Stimulated activated naive CD8-positive, alpha-beta T cell treated with anti-CD3 and anti-CD28 coated beads, Interleukin-15, Interleukin-2, amounts not matched to agents 100 U/mL and 50 U/mL, for 24 hours (primary cell): ENCODE measurements around the gene KNDC1.
"Not testable (repeated sequence)": the region's sequence is repeated elsewhere in the genome, so short reads cannot be mapped to it uniquely, and the experiment has no call there.

ENCODE experiments used
- ATAC-seq: fragments of 150-1000 bp; cut with Tn5 transposase; one replicate; pipeline ENCODE4 v1.10.0; 2021
- DNase-seq: peaks from one replicate; pipeline ENCODE4 v3.0.0; 2021

KNDC1 gene

DNA sequence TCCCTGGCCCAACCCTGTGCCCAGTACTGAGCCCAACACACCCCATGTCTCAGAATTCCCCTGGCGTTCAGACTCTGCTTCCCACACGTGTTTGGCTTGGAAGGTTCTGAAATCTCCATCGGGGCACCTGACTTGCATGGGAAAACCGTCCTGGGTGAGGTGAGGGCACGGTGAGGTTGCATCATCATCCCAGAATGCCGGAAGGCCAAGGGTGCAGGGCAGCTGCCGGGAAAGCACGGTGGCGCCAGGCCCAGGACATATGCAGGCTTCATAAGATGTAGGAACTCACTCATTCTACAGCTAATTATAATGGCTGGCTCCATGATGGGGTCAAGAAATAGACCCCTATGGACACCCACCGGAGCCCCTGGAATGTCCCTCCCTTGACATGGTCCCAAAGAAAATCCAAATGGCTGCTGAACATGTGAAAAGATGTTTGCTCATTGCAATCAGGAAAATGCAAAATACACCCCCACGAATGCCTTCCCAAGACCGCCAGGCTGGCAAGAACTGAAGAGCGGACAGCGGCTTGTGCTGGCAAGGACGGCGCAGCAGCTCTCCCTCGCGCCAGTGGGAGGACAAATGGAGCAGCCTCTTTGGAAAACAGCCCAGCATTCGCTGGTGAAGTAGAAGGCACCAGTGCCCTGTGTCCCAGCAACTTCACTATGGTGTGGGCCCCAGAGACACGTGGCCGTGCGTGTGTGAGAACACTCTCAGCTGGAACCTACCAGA lies 2.3 kb downstream of the KNDC1 start:
- DNase-seq (no peak), ATAC-seq (no peak)

DNA sequence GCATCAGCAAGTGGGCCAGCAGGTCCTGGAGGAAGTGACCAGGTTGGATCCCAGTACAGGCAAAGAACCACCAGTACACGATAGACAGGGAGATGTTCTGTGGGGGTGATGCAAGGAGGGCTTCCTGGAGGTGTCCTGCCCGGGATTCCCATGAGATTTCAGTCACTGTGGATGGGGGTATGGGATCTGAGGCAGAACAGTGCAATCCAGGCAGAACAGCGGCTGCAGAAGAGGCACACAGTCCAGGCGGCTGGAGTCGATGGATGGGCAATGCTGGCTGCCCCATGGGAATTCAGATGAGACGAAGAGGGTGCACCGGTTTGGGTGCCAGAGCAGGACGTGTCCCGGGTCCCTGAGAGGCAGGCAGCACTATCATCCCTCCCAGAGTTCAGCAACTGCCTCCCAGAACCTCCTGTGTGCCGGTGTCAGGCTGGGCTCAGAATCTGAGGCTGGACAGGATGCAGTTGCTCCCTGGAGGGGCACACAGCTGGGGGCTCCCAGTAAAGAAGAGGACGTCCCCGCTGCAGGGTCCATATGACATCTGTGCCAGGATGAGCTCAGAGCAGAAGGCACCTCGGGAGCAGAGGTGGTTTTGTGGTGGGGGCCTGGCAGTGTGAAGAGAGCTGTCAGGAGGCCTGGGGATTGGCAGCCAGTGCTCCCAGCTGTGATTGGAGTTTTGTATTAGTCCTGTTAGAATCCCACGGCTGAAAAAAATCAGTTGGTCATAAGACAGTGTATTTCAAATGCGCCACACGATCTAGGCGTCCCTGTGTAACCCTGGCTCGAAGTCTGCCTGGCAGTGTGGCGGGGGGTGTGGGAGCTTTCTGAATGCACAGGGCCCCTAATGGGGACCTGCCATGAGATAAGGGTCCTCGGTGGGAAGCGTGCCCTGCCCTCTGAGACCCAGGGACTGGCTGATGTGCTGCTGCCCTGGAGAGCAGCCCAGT lies 3.2 kb downstream of the KNDC1 start:
- ATAC-seq (no peak), DNase-seq (no peak)

DNA sequence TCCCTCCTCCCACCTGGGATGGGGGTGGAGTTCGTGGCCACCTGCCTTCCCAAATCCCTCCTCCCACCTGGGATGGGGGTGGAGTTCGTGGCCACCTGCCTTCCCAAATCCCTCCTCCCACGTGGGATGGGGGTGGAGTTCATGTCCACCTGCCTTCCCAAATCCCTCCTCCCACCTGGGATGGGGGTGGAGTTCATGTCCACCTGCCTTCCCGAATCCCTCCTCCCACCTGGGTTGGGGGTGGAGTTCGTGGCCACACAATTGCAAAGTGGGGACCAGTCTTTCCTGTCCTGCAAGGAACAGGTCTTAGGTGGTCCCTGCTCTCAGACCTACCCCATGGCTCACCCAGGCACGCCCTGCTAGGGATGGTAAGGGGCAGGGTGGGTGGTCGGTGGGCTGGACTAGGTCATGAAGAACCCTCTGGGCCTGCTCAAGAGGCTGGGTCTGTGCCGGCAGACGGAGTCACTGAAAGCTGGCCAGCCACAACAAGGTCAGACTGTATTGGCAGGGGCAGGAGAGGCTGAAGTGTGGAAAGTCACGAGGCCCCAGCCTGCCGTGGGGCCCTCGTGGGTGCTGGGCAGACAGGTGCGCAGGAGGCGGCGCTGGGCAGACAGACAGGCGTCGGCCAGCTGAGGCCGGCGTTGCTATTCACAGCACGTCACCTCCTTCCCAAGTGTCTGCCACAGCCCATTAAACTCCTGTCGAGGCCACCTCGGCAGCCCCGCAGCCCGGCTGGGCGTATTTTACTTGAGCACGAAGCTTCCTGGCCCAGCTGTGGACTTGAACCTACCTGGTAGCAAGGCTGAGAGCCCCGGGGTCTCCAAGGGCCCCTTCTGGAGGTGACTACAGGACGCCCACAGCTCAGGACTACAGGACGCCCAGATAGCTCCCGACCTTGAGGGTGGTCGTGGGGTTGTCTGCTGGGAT lies 4.1 kb downstream of the KNDC1 start:
- DNase-seq (no peak), ATAC-seq (no peak)

DNA sequence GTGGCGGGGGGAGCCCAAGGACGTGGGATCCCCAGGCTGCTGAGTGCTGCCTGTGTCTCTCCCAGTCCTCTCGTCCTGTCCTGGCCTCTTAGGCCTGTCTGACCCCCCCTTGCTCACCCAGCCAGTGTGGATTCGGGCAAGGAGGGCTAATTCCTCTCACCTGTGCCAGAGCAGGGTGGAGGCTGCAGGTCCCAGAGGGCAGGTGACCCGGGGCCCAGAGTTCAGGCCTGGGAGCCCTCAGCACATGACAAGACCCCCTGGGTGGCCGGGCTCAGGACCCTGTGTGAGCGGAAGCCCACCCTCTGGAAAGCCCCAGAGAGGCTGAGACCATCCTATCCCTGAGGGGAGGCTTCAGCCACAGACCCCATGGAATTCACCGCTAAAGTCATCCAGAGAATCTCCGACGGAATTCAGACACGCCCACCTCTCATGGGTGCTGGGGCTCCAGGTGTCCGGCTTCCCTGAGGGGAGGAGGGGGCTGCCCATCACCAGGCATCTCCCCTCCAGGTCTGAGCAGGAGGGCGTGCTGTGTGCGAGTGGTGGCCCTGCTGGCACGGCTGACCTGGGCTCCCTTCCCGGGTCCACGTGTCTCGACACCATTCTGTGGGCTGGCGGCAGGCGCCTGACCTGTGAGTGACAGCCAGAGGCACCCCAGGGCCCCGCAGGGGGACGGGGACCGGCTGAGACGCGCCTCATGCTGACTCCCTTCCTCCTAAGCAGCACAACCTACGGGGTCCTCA lies 5.0 kb downstream of the KNDC1 start:
- DNase-seq (no peak), ATAC-seq (no peak)

DNA sequence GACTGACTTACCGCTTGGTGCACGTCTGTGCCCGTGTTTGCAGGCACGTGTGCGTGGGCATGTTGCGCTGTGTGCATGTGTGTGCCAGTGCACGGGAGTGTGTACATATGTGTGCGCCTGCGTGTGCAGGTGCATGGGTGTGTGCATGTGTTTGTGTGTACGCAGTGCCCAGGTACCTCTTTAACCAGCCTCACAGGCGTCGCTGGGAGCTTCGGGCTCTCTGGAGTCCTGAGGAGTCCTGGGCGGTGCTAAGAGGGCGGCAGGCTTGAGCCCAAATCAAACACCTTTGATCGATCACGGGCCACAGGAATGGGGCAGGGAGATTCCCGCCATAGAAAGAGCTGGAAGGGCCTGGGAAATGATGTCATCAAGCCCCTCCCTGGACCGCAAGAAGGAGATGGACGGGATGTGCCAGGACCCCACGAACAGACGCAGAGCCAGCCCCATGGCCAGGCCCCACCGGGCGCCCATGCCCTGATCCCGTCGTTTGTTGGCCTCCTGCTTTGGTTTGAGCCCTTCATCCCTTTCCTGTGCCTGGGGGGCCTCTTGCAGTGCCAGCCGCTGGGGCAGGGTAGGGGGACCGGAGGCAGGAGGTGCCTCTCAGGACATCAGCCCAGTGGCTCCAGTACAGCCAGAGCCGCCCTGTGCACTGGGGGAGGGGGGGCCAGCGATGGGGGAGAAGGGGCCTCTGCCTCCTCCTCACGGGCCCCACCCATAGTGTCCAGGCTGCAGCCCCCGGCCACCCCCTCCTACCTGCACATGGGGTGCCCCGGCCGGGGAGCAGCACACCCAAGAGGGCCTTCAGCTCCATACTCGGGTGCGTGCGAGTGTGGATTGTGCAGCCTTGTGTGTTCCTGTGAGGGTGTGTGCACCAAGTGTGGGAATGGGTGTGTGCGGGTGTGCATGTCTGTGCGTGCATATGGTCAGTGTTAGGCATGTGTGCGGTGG lies 5.8 kb downstream of the KNDC1 start:
- DNase-seq = no peak
- no peak for ATAC-seq

DNA sequence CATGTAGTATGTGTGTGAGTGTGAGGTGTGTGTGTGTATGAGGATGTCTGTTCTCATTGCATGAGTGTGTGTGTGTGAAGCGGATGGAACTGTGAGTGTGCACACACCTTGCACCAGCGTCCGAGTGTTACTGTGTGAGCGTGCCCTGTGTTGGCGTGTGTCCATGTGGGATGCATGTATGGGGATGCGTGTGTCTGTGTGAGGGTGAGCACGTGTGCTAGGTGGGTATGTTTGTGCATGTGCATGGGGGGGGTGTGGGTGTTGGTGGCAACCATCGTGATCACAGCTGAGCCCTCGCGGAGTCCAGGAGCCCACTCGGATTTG lies 6.4 kb downstream of the KNDC1 start:
- DNase-seq (no peak), ATAC-seq (no peak)

DNA sequence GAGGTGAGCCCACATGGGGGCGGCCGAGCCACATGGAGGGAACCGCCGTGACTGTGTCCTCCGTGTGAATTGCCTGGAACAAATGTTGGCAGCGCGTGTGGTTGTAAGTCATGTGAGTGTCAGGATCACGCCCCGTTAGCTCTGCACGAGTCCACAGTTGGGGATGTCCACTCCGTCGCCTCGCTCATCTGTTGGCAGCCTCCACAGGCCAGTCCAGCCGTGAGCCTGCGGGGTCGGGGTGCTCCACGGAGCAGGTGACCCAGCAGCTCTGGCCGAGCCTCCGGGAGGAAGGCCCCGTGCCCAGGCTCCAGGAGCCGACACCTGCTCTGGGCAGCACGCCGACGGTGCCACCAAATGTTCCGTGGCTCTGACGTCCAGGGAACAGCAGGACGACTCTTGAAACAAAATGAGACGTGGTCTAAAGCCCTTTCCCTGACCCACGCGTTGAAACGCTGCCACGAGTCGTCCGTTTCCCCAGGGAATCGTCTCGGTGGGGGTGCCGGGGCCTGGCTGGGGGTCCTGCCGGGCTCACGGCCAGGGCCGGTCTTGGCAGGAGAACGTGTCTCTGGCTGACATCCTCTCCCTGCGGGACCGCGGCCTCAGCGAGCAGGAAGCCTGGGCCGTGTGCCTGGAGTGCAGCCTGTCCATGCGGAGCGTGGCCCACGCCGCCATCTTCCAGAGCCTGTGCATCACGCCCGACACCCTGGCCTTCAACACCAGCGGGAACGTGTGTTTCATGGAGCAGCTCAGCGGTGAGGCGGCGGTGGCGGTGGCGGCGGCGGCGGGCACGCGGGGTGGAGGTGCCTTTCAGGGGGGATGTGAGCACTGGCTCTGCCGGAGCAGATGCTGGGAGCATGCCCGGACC lies 7.0 kb downstream of the KNDC1 start:
- no peak for ATAC-seq
- DNase-seq = no peak

DNA sequence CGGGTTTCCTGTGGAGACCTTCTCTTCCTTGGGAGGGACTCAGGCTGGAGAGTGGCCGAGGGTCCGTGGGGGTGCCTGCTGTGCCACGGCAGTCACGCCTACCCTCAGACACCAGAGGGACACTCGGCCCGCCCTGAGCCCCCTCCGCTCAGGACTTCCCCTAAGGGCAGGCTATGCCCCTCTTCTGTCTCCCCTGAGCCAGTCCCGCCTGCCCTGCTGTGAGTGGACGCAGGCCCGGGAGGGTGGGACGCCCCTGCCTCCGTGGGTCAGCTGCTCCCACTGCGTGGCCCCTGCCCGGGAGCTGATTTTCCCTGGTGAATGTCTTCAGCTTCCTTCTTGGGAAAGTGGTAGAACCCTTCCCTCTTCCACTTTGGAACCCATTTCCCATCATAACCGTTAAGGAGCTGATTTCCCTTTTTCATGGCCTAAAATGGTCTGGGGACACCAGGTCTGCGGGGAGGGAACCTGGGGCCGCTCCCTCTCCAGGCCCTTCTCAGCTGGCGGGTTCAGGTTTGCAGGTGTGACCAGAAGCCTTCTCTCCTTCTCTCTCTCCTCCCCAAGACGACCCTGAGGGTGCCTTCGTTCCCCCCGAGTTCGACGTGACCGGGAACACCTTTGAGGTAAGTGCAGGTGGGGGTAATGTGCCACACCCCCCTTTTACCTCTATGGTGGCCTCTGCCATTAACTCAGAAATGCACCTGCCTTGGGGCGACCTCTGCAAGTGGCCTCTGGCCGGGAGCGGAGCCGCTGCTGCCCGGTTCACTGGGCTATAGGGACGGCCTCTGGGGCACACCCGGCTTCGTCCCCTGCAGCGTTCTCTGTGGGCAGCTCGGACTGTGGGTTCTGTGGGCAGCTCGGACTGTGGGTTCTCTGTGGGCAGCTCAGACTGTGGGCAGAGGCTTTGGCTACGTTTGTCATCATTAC lies 7.9 kb downstream of the KNDC1 start:
- DNase-seq (no peak), ATAC-seq (no peak)

DNA sequence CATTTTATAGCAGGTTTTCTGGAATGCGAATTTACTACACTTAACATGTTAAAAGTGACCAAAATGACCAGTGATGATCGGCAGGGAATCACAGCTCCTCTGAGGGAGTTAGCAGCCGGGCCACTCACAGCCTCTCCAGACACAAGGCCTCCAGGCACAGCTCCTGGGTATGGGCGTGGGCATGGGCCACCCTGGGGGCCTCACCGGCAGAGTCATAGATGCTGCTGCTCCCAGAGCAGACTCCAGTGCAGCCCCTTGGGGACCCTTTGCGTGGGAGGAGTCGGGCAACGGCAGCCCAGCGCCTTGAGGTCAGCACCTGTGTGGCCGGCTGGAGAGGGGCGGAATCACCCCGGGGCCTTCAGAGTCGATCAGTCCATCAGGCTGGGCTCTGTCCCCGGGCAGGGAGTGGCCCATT lies 8.6 kb downstream of the KNDC1 start:
- DNase-seq = no peak
- ATAC-seq = no peak

DNA sequence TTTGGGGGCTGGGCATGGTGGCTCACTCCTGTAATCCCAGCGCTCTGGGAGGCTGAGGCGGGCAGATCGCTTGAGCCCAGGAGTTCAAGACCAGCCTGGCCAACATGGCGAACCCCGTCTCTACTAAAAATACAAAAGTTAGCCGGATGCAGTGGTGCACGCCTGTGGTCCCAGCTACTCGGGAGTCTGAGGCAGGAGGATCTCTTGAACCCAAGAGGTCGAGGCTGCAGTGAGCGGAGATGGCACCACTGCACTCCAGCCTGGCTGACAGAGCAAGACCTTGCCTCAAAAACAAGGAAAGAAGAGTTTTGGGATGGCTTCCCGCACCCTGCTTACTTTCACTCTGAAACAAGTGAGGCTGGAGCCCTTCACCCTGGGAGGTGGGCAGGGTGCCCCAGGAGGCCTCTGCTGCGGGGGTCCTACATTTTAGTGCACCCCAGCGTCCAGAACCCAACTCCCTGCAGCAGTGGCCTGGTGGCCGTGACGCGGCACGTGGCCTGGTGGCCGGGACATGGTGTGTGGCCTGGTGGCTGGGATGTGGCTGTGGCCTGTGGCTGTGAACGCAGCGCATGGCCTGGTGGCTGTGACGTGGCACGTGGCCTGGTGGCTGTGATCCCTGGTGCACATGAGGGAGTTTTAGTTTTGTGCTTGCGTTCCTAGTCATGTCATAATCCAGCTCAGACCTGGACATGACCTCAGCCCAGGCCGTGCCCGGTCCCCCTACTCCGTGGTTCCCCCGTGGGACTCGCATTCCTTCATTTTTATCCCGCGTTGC lies 9.3 kb downstream of the KNDC1 start:
- no peak for ATAC-seq
- DNase-seq = no peak

DNA sequence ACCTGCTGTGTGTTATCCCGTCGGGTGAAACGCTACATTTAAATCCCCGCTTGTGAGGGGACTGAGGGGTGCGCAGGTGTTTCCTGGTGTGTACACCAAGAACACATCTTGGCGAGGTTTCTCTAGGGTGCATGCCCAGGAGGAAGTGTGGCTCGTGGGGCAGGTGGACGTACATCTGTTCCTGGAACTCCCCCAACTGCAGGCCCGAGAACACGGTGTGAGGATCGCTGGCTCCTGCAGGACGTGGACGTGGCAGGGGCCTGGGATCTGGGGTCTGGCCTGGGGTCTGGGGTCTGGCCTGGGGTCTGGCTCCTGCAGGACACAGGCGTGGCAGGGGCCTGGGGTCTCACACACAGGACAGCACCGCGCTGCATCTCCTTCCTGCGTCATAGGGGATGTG lies 10.1 kb downstream of the KNDC1 start:
- ATAC-seq = no peak

DNA sequence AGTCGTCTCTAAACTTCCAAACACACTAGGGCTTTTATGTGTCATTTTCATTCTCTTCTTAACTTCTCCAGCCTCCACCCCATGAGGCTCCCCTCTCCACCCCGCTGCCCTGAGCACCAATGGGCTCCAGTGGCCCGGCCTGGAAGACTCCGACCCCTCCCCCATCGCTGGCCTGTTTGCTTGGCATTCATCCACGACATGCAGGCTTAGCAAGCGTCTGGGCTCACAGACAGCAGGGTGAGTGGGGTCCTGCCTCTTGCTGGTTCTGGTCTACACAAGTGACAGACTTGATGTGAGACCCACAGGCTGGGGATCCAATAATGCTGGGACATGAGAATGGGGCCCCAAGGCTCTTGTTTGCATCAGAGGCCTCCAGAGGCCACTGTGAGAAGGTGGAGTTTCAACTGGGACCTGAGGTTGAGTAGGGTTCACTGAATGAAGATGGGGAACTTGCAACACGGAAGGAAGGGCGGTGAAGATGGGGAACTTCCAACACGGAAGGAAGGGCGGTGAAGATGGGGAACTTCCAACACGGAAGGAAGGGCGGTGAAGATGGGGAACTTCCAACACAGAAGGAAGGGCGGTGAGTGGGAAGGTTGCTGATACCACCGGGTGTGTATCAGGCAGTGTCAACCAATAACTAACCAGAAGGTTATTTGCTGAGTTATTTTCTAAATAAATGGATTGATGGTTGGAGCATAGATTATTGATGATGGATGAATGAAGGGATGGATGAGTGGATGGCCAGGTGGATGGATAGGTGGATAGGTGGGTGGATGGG lies 14.0 kb downstream of the KNDC1 start:
- ATAC-seq (no peak), DNase-seq (no peak)

More for the DNA sequence above, 10.1 kb downstream of the KNDC1 start:
- DNase-seq = no peak

DNA sequence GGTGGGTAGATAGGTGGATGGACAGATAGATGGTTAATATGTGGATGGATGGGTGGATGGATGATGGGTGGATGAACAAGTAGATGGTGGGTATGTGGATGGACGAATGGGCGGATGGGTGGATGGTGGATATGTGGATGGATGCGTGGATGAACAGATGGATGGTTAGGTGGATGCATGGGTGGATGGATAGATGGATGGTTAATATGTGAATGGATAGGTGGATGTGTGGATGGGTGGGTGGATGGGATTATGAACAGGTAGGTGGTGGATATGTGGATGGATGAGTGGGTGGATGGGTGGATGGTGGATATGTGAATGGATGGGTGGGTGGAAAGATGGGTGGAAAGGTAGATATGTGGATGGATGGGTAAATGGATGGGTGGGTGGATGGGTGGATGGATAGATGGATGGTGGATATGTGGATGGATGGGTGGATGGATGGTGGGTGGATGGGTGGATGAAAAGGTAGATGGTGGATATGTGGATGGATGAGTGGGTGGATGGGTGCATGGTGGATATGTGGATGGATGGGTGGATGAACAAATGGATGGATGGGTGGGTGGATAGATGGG lies 14.8 kb downstream of the KNDC1 start:
- DNase-seq (no peak), ATAC-seq (no peak)

DNA sequence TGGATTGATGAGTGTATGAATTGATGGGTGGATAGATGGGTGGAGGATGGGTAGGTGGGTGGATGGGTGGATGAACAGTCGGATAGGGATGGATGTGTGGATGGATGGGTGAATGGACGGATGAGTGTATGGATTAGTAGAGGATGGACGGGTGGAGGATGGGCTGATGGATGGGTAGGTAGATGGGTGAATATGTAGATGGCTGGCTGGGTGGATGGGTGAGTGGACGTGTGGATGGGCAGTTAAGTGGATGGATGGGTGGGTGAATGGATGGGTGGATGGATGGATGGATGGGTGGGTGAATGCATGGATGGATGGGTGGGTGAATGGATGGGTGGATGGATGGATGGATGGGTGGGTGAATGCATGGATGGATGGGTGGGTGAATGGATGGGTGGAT lies 15.6 kb downstream of the KNDC1 start:
- DNase-seq, ATAC-seq: not testable (repeated sequence)

DNA sequence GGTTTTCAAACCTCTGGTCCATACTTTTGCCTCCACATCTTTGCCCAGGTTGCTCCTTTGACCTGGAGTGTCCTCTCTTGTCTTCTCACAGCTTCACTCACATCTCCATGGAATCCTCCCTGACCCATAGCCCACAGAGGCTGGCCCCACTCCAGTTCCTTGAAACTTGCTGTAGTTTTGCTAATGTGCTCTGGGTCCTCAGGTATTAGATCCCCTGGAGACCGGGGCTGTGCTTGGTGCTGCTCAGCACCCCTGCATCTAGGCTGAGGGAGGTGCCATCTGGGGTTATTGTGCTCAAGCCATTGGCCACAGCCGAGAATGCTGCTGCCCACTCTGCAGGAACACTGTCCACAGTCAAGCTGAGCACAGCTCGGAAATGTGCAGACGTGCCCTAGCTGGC lies 16.5 kb downstream of the KNDC1 start:
- ATAC-seq = no peak
- DNase-seq = no peak

DNA sequence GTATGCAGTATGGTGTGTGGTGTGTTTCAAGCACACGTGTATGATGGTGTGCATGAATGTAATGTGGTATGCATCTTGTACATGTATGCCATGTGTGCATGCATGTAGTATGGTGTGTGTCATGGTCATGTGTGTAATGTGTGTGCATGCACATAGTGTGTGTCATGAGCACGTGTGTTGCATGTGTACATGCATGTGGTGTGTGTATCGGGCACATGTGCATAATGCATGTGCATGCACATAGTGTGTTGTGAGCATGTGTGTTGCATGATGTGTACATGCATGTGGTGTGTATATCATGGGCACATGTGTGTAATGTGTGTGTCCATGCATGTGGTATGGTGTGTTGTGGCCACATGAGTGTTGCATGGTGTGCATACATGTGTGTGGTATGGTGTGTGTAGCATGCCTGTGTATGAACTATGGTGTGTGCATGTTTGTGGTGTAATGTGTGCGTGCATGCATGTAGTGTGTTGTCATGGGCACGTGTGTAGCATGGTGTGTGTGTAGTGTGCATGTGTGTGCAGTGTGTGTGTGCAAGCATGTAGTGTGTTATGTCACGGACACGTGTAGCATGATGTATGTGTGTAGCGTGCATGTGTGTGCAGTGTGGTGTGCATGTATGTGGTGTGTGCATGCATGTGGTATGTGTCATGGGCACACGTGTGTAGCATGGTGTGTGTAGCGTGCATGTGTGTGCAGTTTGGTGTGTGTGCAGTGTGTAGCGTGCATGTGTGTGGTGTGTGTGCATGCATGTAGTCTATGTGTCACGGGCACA lies 17.6 kb downstream of the KNDC1 start:
- DNase-seq (no peak), ATAC-seq (no peak)
